CD14-positive monocyte (primary cell): ENCODE measurements around the gene RAG2. TPM values are rescaled to one million over a fixed set of nuclear protein-coding genes. Genes with fewer than 3 reads are reported as not detected.

Source experiments
- DNase-seq, 3 donors: peaks; one replicate each; pipeline ENCODE4 v3.0.0-alpha.2; 2011 to 2022
- H2AFZ ChIP-seq: 2 replicates; pipeline ENCODE4 v1.6.0; 2012; ENCODE audit warnings: mild to moderate bottlenecking, low read depth, low read length, inconsistent platforms; ENCODE audit not compliant: insufficient read depth, poor library complexity, severe bottlenecking
- H3K27ac ChIP-seq, 2 donors: 1 replicate in 1 of 2; 2 replicates in 1 of 2; pipeline ENCODE4 v1.5.1; 2012 to 2013; ENCODE audit warnings: low read length in 2 of 2, control low read depth in 1 of 2, inconsistent platforms in 1 of 2, low read depth in 1 of 2, mild to moderate bottlenecking in 1 of 2
- H3K27me3 ChIP-seq, 2 donors: one replicate each; pipeline versions ENCODE4 v1.6.0 to v1.6.1; 2011 to 2013; ENCODE audit warnings: low read length in 2 of 2; ENCODE audit not compliant: control insufficient read depth in 2 of 2, insufficient read depth in 2 of 2
- H3K36me3 ChIP-seq, 2 donors: replicated peaks in 1 of 2; 1 replicate in 1 of 2; 2 replicates in 1 of 2; pipeline versions ENCODE4 v1.5.1 to v1.6.1; 2012 to 2013; ENCODE audit warnings: low read length in 2 of 2, control low read depth in 1 of 2, inconsistent platforms in 1 of 2, mild to moderate bottlenecking in 1 of 2; ENCODE audit not compliant: insufficient read depth in 2 of 2, control insufficient read depth in 1 of 2
- H3K4me1 ChIP-seq, 2 donors: 1 replicate in 1 of 2; 2 replicates in 1 of 2; pipeline versions ENCODE4 v1.5.1 to v1.6.1; 2012 to 2013; ENCODE audit warnings: low read length in 2 of 2, control low read depth in 1 of 2, inconsistent platforms in 1 of 2, mild to moderate bottlenecking in 1 of 2, moderate library complexity in 1 of 2; ENCODE audit not compliant: insufficient read depth in 2 of 2, control insufficient read depth in 1 of 2
- H3K4me2 ChIP-seq: replicated peaks from 2 replicates; pipeline ENCODE3; 2012; ENCODE audit warnings: low read length, moderate library complexity, mild to moderate bottlenecking; ENCODE audit not compliant: poor library complexity, severe bottlenecking; ENCODE audit errors: extremely low read depth
- H3K4me3 ChIP-seq, 3 experiments: fragments of 200-600 bp in 1 of 3; sonication (generic) in 1 of 3; replicated peaks in 1 of 3; 1 replicate in 2 of 3; 2 replicates in 1 of 3; pipeline ENCODE4 v1.5.1; 2011 to 2013; ENCODE audit warnings: low read length in 3 of 3, mild to moderate bottlenecking in 3 of 3, control low read depth in 2 of 3, low read depth in 2 of 3, inconsistent platforms in 1 of 3, moderate library complexity in 1 of 3
- H3K79me2 ChIP-seq: 2 replicates; pipeline ENCODE4 v1.6.0; 2012; ENCODE audit warnings: mild to moderate bottlenecking, control low read depth, inconsistent platforms, low read length, moderate library complexity; ENCODE audit not compliant: insufficient read depth
- H3K9ac ChIP-seq: 2 replicates; pipeline ENCODE4 v1.6.0; 2017; ENCODE audit warnings: low read length, mild to moderate bottlenecking; ENCODE audit not compliant: insufficient read depth, poor library complexity, severe bottlenecking
- H3K9me3 ChIP-seq, 2 donors: replicated peaks in 1 of 2; 1 replicate in 1 of 2; 2 replicates in 1 of 2; pipeline versions ENCODE4 v1.5.1 to v1.6.1; 2012 to 2013; ENCODE audit warnings: low read length in 2 of 2, control low read depth in 1 of 2; ENCODE audit not compliant: control insufficient read depth in 1 of 2, insufficient read depth in 1 of 2
- H4K20me1 ChIP-seq: 2 replicates; pipeline ENCODE4 v1.6.0; 2012; ENCODE audit warnings: mild to moderate bottlenecking, low read length, control low read depth, moderate library complexity; ENCODE audit not compliant: insufficient read depth
- H3K27ac Mint-ChIP-seq, 7 donors: one replicate each; pipeline ENCODE4 v1.8.0; 2020; ENCODE audit warnings: mild to moderate bottlenecking in 7 of 7, mixed read lengths in 7 of 7, moderate library complexity in 6 of 7, inconsistent platforms in 2 of 7
- H3K27me3 Mint-ChIP-seq, 3 donors: one replicate each; pipeline ENCODE4 v1.8.0; 2021 to 2022; ENCODE audit warnings: low read depth in 3 of 3, mild to moderate bottlenecking in 3 of 3, mixed read lengths in 3 of 3, moderate library complexity in 3 of 3, inconsistent platforms in 1 of 3
- H3K36me3 Mint-ChIP-seq, 2 donors: one replicate each; pipeline ENCODE4 v1.8.0; 2020; ENCODE audit warnings: mixed read lengths in 2 of 2, inconsistent platforms in 1 of 2, mild to moderate bottlenecking in 1 of 2
- H3K4me1 Mint-ChIP-seq: one replicate; pipeline ENCODE4 v1.8.0; 2020; ENCODE audit warnings: mild to moderate bottlenecking, mixed read lengths
- H3K4me3 Mint-ChIP-seq, 2 donors: one replicate each; pipeline ENCODE4 v1.8.0; 2020; ENCODE audit warnings: mild to moderate bottlenecking in 2 of 2, mixed read lengths in 2 of 2, moderate library complexity in 1 of 2
- H3K9me3 Mint-ChIP-seq, 7 donors: one replicate each; pipeline ENCODE4 v1.8.0; 2020 to 2022; ENCODE audit warnings: mixed read lengths in 7 of 7, mild to moderate bottlenecking in 6 of 7, moderate library complexity in 6 of 7, inconsistent platforms in 2 of 7
- CTCF ChIP-seq: fragments of 200-600 bp; IDR thresholded peaks from one replicate; pipeline ENCODE4 v1.8.0; 2022; ENCODE audit warnings: antibody characterized with exemption, mild to moderate bottlenecking
- WGBS: methylation state at CpG from one replicate; pipeline ENCODE4 v1.1.5; 2013; ENCODE audit warnings: missing lambda C conversion rate; ENCODE audit not compliant: insufficient coverage; 5-methylcytosine and 5-hydroxymethylcytosine counted together
- intact Hi-C, 2 donors: fragments of 100-400 bp; cut with micrococcal nuclease; formaldehyde crosslinking; loops; one replicate each; pipeline versions ENCODE4 v1.15.0 to v1.15.1; 2023
- polyA minus RNA-seq: library from RNA; depleted of rRNA, polyadenylated mRNA; stranded (reverse); fragments of >200 nt; gene quantifications from 2 replicates; pipeline ENCODE4 v1.2.3, GENCODE V29; 2012
- polyA plus RNA-seq, 3 donors: library from polyadenylated mRNA; depleted of rRNA in 1 of 3; unstranded in 2 of 3; stranded (reverse) in 1 of 3; fragments of 300-500 nt in 2 of 3; fragments of >200 nt in 1 of 3; fragmentation: Illumina TruSeq in 2 of 3; gene quantifications; 1 replicate in 2 of 3; 2 replicates in 1 of 3; pipeline ENCODE4 v1.2.3, GENCODE V29; 2012 to 2021
- total RNA-seq, 12 experiments: library from RNA in 1 of 12; stranded (reverse) in 1 of 12; fragments of 120-200 nt in 1 of 12; gene quantifications; one replicate each; pipeline ENCODE4 v1.2.4 and lab custom pipeline; 2013 to 2026; ENCODE audit warnings: mixed read lengths in 6 of 12, inconsistent platforms in 1 of 12

The RAG2 gene
- total RNA-seq (2013): not detected
- not detected for polyA plus RNA-seq
- not detected in 2 replicates for polyA minus RNA-seq
- 0 to 1.2 (median 0) reads per million in 11 experiments for total RNA-seq (lab: John Stamatoyannopoulos, UW)

- Histone ChIP-seq H3K4me1 (peaks cover 18 to 22% of the 10 kb centered on the region in 2 donors), H3K27me3 (no peaks in the 10 kb centered on the region), H3K4me2 (no peak within 1 kb of the TSS), H3K36me3 (no peaks in the 10 kb centered on the region), H3K79me2 (no peaks in the 10 kb centered on the region), H3K9ac (no peak within 1 kb of the TSS), H4K20me1 (no peaks in the 10 kb centered on the region), H3K27ac (no peak within 1 kb of the TSS), H3K4me3 (no peak within 1 kb of the TSS), H2AFZ (no peak within 1 kb of the TSS), H3K9me3 (no peaks in the 10 kb centered on the region)
- Mint-ChIP-seq H3K4me3 (no peak within 1 kb of the TSS), H3K27me3 (peaks cover 0 to 6% (median 0%) of the 10 kb centered on the region in 3 donors), H3K36me3 (peaks cover 0 to 4% of the 10 kb centered on the region in 2 donors), H3K9me3 (no peaks in the 10 kb centered on the region), H3K4me1 (peaks cover 21% of the 10 kb centered on the region), H3K27ac (no peak within 1 kb of the TSS)
- no peak for DNase-seq
- WGBS: 100% methylated on average over 2 of the region's 2 CpGs
- no peak for TF ChIP-seq CTCF
- intact Hi-C loops: no loop called here
Measured at GRCh38 chr11:36598051-36598450, at the start of gene RAG2. TSS of gene RAG2 (minus strand) at chr11:36598236. CDS start at chr11:36594168, 4,068 bp downstream.

- H3K4me3 ChIP-seq: no peak overlapping the region
- no peaks in the 10 kb centered on the region for H3K27me3 ChIP-seq
- no peaks in the 10 kb centered on the region for H3K4me1 ChIP-seq
- intact Hi-C loops: no loop called here
- peaks cover 3 to 14% (median 8%) of the 10 kb centered on the region in 7 donors for H3K9me3 Mint-ChIP-seq
- H3K36me3 Mint-ChIP-seq: peaks cover 10 to 21% of the 10 kb centered on the region in 2 donors
- H3K27ac Mint-ChIP-seq: no peak overlapping the region
- no peak overlapping the region for H3K9ac ChIP-seq
- H4K20me1 ChIP-seq: no peaks in the 10 kb centered on the region
- no peak for TF ChIP-seq CTCF
- H3K9me3 ChIP-seq: no peaks in the 10 kb centered on the region
- no peaks in the 10 kb centered on the region for H3K79me2 ChIP-seq
- no peak overlapping the region for H3K27ac ChIP-seq
- no peaks in the 10 kb centered on the region for H3K4me1 Mint-ChIP-seq
- no peak overlapping the region for H3K4me3 Mint-ChIP-seq
- 75% methylated on average over 1 of the region's 2 CpGs for WGBS
- DNase-seq: no peak
- H2AFZ ChIP-seq: no peak overlapping the region
- H3K4me2 ChIP-seq: no peak overlapping the region
- H3K36me3 ChIP-seq: no peaks in the 10 kb centered on the region
- peaks cover 0 to 1% (median 0%) of the 10 kb centered on the region in 3 donors for H3K27me3 Mint-ChIP-seq
Measured at GRCh38 chr11:36638556-36638955, 40.5 kb upstream of the RAG2 start.
